Left hindlimb (tissue), 1 donor: ENCODE measurements around the gene LAMA5.

Experiments
- DNase-seq: peaks from one replicate; pipeline ENCODE4 v3.0.0-alpha.2; 2018

LAMA5 gene, protein sequence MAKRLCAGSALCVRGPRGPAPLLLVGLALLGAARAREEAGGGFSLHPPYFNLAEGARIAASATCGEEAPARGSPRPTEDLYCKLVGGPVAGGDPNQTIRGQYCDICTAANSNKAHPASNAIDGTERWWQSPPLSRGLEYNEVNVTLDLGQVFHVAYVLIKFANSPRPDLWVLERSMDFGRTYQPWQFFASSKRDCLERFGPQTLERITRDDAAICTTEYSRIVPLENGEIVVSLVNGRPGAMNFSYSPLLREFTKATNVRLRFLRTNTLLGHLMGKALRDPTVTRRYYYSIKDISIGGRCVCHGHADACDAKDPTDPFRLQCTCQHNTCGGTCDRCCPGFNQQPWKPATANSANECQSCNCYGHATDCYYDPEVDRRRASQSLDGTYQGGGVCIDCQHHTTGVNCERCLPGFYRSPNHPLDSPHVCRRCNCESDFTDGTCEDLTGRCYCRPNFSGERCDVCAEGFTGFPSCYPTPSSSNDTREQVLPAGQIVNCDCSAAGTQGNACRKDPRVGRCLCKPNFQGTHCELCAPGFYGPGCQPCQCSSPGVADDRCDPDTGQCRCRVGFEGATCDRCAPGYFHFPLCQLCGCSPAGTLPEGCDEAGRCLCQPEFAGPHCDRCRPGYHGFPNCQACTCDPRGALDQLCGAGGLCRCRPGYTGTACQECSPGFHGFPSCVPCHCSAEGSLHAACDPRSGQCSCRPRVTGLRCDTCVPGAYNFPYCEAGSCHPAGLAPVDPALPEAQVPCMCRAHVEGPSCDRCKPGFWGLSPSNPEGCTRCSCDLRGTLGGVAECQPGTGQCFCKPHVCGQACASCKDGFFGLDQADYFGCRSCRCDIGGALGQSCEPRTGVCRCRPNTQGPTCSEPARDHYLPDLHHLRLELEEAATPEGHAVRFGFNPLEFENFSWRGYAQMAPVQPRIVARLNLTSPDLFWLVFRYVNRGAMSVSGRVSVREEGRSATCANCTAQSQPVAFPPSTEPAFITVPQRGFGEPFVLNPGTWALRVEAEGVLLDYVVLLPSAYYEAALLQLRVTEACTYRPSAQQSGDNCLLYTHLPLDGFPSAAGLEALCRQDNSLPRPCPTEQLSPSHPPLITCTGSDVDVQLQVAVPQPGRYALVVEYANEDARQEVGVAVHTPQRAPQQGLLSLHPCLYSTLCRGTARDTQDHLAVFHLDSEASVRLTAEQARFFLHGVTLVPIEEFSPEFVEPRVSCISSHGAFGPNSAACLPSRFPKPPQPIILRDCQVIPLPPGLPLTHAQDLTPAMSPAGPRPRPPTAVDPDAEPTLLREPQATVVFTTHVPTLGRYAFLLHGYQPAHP (N-terminal part only)

DNA sequence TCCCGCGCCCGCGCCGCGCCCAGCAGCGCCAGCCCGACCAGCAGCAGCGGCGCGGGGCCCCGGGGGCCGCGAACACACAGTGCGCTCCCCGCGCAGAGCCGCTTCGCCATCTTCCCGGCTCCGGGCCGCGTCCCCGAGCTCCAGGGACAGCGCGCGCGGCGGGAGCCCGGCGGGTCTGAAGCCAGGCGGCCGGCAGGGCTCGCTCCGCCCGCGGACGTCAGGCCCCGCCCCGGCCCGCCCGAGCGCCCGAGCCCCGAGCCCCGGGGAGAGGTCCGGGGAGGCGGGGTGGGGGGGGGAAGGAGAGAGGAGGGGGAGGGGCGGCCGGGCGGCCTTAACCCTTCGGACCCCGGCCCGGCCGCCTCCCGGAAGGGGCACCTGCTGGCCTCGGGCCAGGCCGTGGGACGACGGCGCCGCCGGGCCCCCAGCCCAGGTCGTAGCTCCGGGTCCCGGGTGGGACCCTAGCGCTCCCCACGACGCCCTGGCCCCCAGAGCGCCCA lies at the start of gene LAMA5:
Gene LAMA5 (minus strand): TSS at position 177 of the 497 bp plus-strand sequence. CDS start 67 bp downstream, at position 110.
- DNase-seq: peak; percentile 41

DNA sequence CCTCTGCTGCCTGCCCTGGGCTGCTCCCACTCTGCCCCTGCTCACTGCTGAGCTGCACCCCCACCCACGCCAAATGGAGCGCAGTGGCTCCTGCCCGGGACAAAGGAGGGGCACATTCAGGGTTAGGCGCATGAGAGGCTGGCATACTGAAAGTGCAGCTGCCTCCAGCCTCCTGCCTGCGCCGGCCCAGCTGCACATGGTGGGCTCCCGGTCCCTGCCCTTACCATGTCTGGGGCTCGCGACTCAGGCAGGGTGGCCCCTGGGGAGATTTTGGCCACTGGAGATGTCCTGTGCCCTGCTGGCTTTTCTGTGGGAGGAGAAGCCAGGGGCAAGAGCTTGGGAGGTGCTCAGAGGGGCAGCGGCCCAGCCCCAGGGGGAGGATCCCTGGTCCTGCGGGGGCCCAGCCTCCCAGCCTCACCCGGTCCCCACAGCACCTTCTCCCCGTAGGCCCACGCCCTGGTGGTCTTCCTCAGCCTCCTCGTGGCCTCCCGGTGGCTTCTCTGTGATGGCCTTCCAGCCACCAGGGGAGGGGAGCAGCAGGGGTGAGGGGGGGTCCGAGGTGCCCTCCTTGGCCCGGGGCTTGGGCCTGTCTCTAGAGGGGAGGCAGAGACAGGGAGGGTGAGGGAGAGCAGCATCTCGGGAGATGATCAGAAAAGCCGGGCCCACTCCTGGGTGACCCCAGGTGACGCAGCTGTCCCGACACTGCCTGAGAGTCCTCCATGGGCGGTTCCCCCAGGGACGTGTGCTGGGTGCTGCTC lies 48.4 kb upstream of the LAMA5 start:
- DNase-seq: no peak

DNA sequence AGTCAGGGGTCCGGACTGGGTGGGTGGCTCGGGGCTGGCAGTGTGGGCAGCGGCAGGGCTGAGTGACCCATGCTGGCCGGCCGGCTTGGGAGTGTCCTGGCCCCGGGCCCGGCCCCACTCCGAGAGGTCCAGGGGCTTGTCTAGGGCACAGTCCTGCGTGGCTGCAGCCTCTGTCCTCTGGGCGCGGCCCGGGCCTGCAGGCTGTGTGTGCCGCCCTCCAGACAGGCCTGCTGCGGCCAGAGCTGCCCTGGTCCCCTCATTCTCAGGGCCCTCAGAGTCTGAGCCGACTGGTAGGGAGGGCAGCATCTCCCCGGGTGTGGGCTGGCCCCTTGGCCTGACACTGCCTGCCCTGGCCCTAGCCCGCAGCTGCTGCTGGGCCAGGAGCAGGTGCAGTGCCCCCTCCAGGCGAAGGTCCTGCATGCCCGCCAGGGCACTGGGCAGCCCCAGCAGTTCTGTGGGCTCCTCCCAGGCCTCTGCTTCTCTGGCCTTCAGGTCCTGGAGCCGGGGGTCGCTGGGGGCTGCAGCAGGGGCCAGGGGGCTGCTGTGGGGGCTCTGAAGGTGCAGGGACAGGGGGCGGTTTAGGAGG lies 46.9 kb upstream of the LAMA5 start:
- no peak for DNase-seq

DNA sequence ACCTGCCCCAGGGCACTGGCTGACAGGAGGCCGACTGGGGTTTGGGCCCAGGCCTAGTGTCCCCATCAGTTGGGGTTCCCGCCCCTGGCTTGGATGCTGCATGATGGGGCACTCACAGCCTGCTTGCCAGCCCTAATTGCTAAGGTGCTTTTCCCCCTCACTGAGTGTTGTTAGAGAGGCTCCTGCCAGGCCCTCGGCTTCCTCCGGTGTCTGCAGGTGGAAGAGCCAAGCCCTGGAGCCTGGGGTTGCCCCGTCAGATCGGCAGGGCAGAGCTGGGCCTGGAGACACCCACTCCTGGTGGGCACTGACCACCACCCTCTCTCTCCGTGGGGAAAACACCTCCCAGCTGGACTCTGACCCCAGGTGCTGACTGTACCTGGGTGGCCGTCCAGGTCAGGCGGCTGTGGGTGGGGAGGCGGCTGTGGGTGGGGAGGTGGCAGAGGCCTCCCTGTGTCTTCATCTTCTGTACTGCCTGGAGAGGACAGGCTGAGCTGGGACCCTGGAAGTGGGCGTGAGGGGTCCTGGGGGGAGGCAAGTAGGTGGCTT lies 46.0 kb upstream of the LAMA5 start:
- DNase-seq: no peak

DNA sequence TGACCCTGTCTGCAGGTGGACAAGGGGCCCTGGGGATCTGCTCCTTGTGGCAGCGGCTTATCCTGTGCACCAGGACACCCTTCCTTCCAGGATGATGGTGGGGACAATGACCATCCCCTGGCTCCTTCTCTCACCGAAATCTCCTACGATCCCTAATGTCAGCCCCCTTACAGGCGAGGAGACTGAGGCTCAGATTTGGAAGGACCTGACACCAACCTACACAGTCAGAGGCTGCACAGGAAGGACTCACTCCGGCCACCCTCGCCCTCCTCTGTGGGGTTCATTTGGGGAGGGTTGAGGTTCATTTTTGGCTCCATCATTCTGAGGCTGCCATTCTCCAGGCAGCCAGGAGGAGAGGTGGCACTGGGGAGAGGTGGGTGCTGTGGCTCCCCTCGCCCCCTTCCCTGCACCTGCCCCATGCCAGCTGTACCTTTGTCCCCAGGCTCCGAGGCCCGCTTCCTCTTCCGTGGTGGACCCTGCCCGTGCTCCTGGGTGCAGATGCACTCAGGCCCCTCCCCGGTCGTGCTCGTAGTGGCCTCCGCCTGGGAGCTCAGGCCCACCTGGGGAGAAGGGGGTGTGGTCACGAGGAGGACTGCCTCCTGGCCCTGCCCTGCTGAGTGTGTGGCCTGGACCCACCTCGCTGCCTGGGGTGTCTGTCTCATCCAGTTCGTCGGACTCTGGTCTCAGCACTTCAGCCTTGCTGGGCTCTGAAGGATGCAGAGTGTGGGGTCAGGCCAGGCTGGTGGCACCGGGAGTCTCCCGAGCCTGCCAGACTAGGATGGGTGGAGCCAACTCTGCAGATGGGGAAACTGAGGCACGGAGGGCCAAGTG lies 45.3 kb upstream of the LAMA5 start:
- DNase-seq: no peak

DNA sequence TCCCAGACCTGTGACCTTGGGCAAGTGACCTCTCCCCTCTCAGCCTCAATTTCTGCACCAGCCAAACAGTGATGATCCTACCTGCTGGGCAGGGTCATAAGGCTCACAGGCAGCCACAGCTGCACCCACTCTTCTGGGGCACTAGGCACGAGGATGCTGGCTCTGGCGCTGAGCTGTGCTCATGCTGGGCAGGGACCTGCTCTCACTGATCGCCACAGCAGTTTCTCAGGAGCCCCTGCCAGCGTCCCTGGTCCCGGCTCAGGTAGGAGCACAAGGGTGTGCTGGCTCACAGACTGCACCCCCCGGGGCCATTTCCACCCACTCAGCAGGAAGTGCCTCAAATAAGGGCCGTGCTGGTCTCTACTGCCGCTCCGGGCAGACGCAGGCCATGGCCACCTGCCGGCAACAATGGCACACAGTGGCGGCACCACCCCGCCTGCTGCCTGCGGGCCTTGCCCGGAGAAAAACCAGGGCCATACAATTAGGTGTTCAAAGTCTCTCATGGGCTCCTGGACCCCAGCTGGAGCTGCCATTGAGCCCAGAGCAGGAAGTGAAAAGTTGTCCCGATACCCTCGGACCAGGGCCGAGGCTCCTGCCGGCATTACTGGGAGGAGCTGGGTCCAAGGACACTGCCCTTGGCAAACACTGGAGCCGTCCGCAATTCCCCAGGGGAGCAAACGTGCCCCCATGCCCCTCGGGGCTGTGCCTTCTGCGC lies 44.5 kb upstream of the LAMA5 start:
- no peak for DNase-seq

DNA sequence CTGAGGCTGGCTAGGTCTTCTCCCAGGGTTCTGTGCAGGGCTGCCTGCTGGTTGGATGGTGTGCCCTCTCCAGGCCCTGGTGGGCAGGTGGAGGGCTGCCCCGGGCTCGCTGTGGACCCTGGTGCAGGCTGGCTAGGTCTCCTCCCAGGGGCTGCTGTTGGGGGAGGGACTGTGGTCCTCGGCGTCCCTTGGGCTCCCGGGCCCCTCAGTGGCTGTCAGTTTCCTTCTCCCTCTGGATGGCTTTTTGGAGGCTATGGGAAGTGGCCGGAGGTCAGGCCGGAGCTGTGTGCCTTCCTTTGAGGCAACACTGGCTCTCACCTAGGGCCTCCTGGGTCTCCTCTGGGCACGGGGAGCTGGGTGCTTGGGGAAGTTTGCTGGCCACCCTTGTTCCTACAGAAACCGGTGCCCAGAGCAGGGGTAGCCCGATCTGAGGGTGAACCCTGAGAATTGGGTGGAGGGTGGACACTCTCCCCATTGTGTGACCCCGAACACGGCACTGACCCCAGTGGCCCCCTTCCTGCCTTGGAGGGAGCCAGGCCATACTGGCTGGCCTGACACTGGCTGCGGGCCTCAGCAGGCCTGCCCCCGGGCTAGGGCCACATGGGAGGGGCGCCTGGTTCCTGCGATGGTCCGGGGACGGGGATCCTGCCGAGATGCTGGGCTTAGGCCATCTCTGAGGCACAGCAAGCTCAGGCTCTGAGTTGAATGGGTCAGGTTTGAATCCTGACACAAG lies 43.8 kb upstream of the LAMA5 start:
- DNase-seq: no peak

DNA sequence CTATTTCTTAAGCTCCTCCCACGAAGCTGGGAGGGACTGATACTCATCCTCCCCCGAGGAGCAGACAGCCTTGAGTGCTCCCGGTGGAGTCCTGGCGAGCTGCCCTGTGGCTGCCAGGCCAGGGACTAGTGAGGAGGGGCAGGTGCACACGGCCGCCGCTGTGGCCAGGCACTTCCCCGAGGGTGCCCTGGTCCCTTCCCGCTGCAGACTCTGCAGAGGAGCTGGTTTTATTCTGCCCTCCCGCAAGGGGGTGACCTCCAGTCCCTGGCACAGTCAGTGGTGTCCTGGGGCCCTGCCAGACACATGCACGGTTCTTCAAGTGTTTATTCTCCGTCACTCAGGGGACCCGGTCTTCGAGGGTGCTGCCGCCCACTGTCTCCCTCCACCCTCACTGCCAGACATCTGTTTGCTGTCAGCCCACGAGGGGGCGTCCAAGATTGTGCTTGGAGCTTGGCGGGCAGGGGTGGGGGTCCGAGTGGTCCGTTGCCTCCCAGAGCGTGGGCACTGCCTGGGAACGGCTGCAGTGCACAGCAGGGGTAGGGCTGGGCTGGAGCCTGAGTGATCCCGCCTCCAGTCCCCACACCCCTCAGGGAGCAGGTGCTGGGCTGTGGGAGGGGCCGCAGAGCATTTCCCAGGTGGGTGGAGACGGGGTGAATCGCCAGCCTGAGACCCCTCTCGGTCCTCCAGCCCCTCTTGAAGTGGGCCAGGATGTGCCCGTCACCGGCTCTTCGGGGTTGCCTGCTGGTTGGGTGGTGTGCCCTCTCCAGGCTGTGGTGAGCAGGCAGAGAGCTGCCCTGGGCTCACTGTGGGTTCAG lies 43.0 kb upstream of the LAMA5 start:
- DNase-seq: no peak

DNA sequence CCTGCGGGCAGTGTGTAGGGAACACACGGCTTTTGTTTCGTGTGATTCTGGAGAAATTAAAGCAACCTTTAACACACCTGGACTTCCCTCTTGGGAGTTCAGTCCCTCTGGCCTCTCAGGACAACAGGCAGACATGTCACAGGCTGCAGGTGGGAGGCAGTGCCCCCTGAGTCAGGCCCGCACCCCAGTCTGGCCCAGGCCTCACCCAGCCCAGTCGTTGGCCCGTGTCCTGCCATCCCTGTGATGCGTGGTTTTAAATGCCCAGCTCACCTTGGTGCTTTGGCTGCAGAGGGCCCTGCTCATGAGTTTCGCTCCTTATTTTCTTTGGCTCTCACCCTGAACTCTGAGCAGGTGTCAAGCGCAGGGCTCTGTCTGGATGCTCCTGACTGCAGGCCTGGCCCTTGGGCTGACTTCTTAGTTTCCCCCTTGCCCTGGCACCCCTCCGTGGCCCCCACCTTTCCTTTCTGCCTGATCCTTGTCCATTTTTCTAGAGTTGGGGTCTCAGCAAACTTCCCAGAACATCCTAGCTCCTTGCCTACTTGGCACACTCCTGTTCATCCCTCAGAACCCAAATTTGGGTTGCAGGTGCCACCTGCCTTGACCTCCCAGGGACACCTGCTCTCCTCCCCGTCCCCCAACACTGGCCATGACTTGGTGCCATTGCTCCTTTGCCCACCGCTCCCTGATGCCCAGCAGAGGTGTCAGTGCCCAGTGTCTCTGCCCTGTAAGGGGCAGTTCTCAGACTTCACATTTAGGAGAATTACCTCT lies 42.2 kb upstream of the LAMA5 start:
- no peak for DNase-seq

DNA sequence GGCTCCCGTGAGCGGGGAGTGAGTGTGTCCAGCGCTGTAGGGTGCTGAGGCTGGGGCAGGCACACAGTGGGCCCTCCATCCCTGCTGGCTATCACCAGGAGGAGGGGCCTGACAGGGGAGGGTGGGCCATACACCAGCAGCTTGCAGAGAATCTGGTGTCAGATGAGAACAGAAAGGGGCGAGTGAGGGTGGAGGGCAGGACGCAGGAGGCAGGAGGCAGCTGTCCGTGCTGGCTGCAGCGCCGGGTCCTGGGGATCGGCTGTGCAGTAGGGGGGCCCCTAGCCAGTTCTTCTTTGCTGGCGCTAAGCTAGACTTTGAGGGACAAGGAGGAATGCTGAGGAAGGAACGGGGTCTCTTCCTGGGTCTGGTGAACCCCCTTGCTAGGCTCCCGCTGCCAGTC lies 41.5 kb upstream of the LAMA5 start:
- DNase-seq: no peak

DNA sequence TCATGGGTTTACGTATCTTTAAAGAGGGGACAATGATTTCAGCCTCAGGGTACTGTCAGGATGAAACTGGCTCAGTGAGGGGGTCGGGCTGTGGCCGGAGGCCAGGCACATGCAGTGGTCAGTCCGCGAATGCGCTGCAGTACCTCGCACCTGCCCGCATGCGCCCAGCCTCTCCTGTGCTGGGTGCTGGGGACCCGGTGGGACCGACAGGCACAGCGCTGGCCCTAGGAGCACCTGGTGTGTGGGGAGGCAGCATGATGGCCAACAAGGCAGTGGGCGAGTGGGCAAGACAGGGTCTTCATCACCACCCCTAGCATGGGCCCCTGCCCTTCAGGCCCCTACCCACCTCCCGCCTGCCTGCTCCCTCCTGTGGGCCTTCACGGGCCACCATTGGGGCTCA lies 40.9 kb upstream of the LAMA5 start:
- DNase-seq: no peak

DNA sequence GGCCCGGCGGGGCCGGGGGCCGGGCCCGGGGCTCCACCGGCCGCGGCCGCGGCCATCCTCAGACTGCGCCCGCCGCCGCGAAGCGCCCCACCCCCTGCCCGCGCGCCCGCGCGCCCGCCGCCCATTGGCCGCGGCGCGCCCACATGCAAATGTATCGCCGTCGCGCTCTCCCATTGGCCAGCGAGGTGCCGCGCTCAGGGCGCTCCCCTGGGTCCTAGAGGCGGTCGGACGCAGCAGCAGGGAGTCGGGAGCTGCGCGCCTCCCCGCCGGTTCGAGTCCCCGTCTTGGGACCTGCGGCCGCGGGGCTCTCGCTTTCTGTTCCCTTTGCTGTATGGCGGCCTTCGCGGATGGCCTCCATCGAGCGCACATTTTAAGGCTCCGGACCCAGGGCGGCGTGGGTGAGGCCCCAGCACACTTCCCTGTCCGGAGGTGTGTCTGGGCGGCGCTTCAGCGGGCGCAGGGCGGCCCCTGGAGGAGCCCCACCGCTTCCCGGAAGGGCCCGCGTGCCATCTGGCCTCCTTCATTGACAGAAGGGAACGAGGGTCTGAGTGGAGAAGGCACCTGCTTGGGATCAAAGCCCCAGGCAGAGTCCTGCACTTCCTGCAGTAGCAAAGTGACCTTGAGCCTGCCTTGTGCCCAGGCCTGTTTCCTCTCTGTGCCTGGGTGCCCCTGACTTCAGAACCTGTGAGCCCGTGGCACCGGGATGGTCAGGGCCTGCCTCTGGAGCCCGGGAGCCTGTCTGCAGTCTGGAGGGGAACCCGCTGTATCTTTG lies 40.3 kb upstream of the LAMA5 start, which contains the start of gene CABLES2:
Gene CABLES2 (minus strand): TSS at position 65 of the 772 bp plus-strand sequence. CDS start 9 bp downstream, at position 56.
- DNase-seq: peak; percentile 95

DNA sequence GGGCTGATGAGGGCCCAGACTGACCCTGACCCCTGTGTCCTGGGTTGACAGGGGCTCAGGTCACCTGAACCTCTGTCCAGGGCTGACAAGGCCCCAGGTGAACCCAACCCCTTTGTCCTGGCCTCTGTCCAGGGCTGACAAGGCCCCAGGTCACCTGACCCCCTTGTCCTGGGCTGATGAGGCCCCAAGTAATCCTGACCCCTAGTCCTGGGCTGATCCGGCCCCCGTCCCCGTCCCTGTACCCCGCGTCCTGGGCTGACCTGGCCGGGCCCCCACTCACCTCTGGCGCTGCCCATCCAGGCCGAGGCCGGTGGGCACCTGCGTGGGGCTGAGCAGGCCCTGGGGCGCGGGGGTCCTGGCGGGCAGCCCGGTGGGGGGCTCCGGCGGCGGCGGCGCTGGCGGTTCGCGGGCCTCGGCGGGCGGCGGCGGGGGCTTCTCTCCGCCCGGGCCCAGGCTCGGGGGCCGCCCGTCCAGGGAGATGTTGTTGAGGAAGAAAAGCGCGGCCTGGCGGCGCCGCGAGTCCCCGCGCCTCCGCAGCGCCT lies 39.6 kb upstream of the LAMA5 start:
- no peak for DNase-seq

DNA sequence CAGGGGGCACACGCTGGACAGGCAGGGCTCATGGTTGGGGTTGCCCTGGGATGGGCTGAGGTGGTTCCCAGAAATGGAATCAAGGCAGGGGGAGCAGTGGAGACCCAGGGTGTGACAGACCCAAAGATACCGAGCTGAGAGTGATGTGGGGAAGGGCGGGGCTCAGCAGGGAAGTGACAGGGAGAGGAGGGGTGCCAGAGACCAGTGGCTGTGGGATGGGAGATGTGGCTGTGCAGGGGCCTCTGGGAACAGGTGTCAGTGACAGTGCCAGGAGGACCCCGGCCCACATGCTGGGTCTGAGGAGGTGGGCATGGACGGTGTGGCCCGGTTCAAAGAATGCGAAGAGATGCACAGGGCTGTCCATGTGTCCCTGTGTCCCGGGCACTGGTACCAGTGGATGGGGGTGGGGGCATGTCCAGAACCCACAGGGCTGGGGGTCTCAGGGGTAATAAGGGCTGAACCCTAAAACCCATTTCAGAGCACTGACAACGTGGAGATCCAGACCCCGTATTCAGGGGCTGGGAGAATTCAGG lies 38.9 kb upstream of the LAMA5 start:
- no peak for DNase-seq

DNA sequence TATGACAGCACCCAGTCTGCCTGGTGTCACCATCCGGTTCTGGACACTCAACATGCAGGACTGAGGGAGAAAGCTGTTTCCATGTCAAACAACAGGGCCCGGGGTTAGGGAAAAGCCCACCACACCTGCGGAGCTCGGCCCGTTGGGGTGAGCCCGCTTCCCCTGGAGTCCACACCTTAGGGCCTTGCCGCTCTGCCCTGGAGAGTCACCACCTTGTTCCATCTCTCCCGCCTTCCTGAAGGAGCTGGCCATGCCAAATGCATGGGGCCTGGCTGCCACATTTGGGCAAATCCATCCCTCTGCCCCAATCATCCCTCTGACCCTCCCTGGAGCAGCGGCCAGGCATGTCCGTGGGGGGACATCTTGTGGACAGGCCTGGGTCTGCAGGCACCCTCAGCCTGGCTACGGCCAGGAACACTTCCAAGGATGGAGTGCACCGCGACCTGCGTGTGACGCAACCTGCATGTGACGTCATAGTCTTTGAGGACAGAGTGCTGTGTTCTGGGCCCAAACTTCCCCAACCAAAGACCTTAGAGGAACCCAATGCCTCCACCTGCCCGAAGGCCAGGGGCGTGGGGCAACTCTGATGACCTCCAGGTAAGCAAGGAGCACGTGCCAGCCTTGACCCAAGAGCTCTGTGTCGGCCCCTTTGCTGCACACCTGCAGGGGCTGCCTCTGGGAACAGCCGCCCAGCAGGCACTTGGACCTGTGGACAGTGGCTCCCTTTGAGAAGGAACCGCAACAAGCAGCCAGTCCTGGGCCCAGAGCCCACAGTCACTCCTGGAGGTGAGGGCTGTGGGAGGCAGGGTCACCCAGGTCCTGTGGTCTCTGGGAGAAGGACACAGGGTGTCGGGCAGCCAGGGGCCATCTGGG lies 38.2 kb upstream of the LAMA5 start:
- DNase-seq: no peak
